H9 (cell line): Measurements from ENCODE around the gene LRCH4. TPM values are rescaled to one million over a fixed set of nuclear protein-coding genes. Genes with fewer than 3 reads are reported as not detected.
A peak's percentile ranks its signal among the peaks of the same experiment; 100 is the strongest.

Experiments
- DNase-seq: peaks from one replicate; pipeline ENCODE4 v3.0.0-alpha.2; 2017
- H2AFZ ChIP-seq: one replicate; pipeline ENCODE4 v1.6.1; 2013; ENCODE audit warnings: mild to moderate bottlenecking, low read length, control low read depth, moderate library complexity
- H2AK5ac ChIP-seq: 2 replicates; pipeline ENCODE4 v1.6.1; 2013; ENCODE audit warnings: low read length, control low read depth, mixed read lengths; ENCODE audit not compliant: insufficient read length
- H2BK120ac ChIP-seq: one replicate; pipeline ENCODE4 v1.6.1; 2013; ENCODE audit warnings: low read depth, mild to moderate bottlenecking, low read length, control low read depth, inconsistent platforms; ENCODE audit not compliant: poor library complexity, severe bottlenecking
- H2BK12ac ChIP-seq: 2 replicates; pipeline ENCODE4 v1.6.1; 2013; ENCODE audit warnings: low read length, control low read depth, mixed read lengths, low read depth; ENCODE audit not compliant: insufficient read length
- H2BK15ac ChIP-seq: 2 replicates; pipeline ENCODE4 v1.6.1; 2013; ENCODE audit warnings: low read depth, low read length, control low read depth
- H2BK20ac ChIP-seq: one replicate; pipeline ENCODE4 v1.6.1; 2013; ENCODE audit warnings: low read depth, mild to moderate bottlenecking, low read length, control low read depth, inconsistent platforms; ENCODE audit not compliant: poor library complexity, severe bottlenecking
- H2BK5ac ChIP-seq: 2 replicates; pipeline ENCODE4 v1.6.1; 2013; ENCODE audit warnings: low read length, control low read depth, mixed read lengths; ENCODE audit not compliant: insufficient read length
- H3K14ac ChIP-seq: 2 replicates; pipeline ENCODE4 v1.6.1; 2013; ENCODE audit warnings: low read length, control low read depth; ENCODE audit not compliant: insufficient read depth
- H3K18ac ChIP-seq: 2 replicates; pipeline ENCODE4 v1.6.1; 2013; ENCODE audit warnings: low read depth, mild to moderate bottlenecking, mixed read lengths, low read length, control low read depth; ENCODE audit not compliant: insufficient read length
- H3K23ac ChIP-seq: 2 replicates; pipeline ENCODE4 v1.6.1; 2013; ENCODE audit warnings: low read length, control low read depth, mixed read lengths, low read depth; ENCODE audit not compliant: insufficient read length
- H3K23me2 ChIP-seq: 2 replicates; pipeline ENCODE4 v1.6.1; 2013; ENCODE audit warnings: low read depth, mild to moderate bottlenecking, mixed read lengths, low read length, control low read depth; ENCODE audit not compliant: insufficient read length, poor library complexity, severe bottlenecking
- H3K27ac ChIP-seq: 2 replicates; pipeline ENCODE4 v1.5.1; 2013; ENCODE audit warnings: low read length, control low read depth, mixed read lengths, low read depth; ENCODE audit not compliant: insufficient read length
- H3K27me3 ChIP-seq: 2 replicates; pipeline ENCODE4 v1.6.1; 2013; ENCODE audit warnings: low read length, control low read depth, inconsistent platforms; ENCODE audit not compliant: insufficient read depth
- H3K4ac ChIP-seq: 2 replicates; pipeline ENCODE4 v1.6.1; 2013; ENCODE audit warnings: low read depth, mild to moderate bottlenecking, control low read depth, inconsistent platforms, low read length, moderate library complexity
- H3K4me1 ChIP-seq: 2 replicates; pipeline ENCODE4 v1.6.1; 2013; ENCODE audit warnings: low read length, control low read depth, inconsistent platforms; ENCODE audit not compliant: insufficient read depth
- H3K4me2 ChIP-seq: 2 replicates; pipeline ENCODE4 v1.6.1; 2013; ENCODE audit warnings: low read length, control low read depth, mixed read lengths; ENCODE audit not compliant: insufficient read length, insufficient read depth
- H3K56ac ChIP-seq: 2 replicates; pipeline ENCODE4 v1.6.1; 2013; ENCODE audit warnings: low read depth, mild to moderate bottlenecking, mixed read lengths, low read length, control low read depth; ENCODE audit not compliant: insufficient read length
- H3K79me1 ChIP-seq: 2 replicates; pipeline ENCODE4 v1.6.1; 2013; ENCODE audit warnings: low read depth, mild to moderate bottlenecking, moderate library complexity, low read length, control low read depth, inconsistent platforms; ENCODE audit not compliant: insufficient read depth, poor library complexity, severe bottlenecking
- H3K79me2 ChIP-seq: 2 replicates; pipeline ENCODE4 v1.6.1; 2013; ENCODE audit warnings: low read length, control low read depth, inconsistent platforms; ENCODE audit not compliant: insufficient read depth
- H3K9ac ChIP-seq: 2 replicates; pipeline ENCODE4 v1.6.1; 2013; ENCODE audit warnings: low read length, control low read depth, mixed read lengths; ENCODE audit not compliant: insufficient read length; ENCODE audit errors: extremely low read depth
- H3K9me3 ChIP-seq: one replicate; pipeline ENCODE4 v1.6.1; 2013; ENCODE audit warnings: low read depth, low read length, inconsistent platforms; ENCODE audit not compliant: control insufficient read depth
- H3T11ph ChIP-seq: one replicate; pipeline ENCODE4 v1.6.1; 2013; ENCODE audit warnings: mild to moderate bottlenecking, low read length, control low read depth, inconsistent platforms
- H4K20me1 ChIP-seq: one replicate; pipeline ENCODE4 v1.6.1; 2013; ENCODE audit not compliant: control insufficient read depth, insufficient read length, insufficient read depth
- H4K5ac ChIP-seq: 2 replicates; pipeline ENCODE4 v1.6.1; 2013; ENCODE audit warnings: low read depth, mild to moderate bottlenecking, mixed read lengths, low read length, control low read depth; ENCODE audit not compliant: insufficient read length
- H4K8ac ChIP-seq: replicated peaks from 2 replicates; pipeline ENCODE4 v1.6.1; 2013; ENCODE audit warnings: low read length, control low read depth, mixed read lengths, low read depth; ENCODE audit not compliant: insufficient read length
- H4K91ac ChIP-seq: 2 replicates; pipeline ENCODE4 v1.6.1; 2013; ENCODE audit warnings: low read depth, mild to moderate bottlenecking, moderate library complexity, mixed read lengths, low read length, control low read depth; ENCODE audit not compliant: insufficient read length
- H3K27ac Mint-ChIP-seq, 3 experiments: 2 replicates in 2 of 3; 3 replicates in 1 of 3; pipeline ENCODE4 v1.8.0; 2020 to 2021; ENCODE audit warnings: mixed read lengths in 3 of 3, mild to moderate bottlenecking in 1 of 3, moderate library complexity in 1 of 3
- H3K27me3 Mint-ChIP-seq: 2 replicates; pipeline ENCODE4 v1.8.0; 2021; ENCODE audit warnings: low read depth, mild to moderate bottlenecking, moderate library complexity, mixed read lengths
- H3K36me3 Mint-ChIP-seq, 3 experiments: 2 replicates in 2 of 3; 3 replicates in 1 of 3; pipeline ENCODE4 v1.8.0; 2020 to 2021; ENCODE audit warnings: low read depth in 3 of 3, mixed read lengths in 3 of 3; ENCODE audit not compliant: insufficient read depth in 1 of 3
- H3K4me1 Mint-ChIP-seq, 2 experiments: 2 replicates each; pipeline ENCODE4 v1.8.0; 2020; ENCODE audit warnings: mixed read lengths in 2 of 2
- H3K4me3 Mint-ChIP-seq, 2 experiments: 2 replicates in 1 of 2; 3 replicates in 1 of 2; pipeline ENCODE4 v1.8.0; 2020 to 2021; ENCODE audit warnings: mild to moderate bottlenecking in 2 of 2, mixed read lengths in 2 of 2, moderate library complexity in 1 of 2
- H3K9me3 Mint-ChIP-seq, 2 experiments: 2 replicates in 1 of 2; 3 replicates in 1 of 2; pipeline ENCODE4 v1.8.0; 2020; ENCODE audit warnings: mild to moderate bottlenecking in 2 of 2, mixed read lengths in 2 of 2, moderate library complexity in 1 of 2
- WGBS: extraction: QIAGEN DNeasy Blood & Tissue Kit; methylation state at CpG from one replicate; pipeline ENCODE4 v1.1.7; 2013; ENCODE audit warnings: missing lambda C conversion rate, low lambda C conversion rate, mixed read lengths; ENCODE audit not compliant: insufficient read length; ENCODE audit errors: extremely low coverage; 5-methylcytosine and 5-hydroxymethylcytosine counted together
- total RNA-seq: library from RNA; stranded (reverse); gene quantifications from 2 replicates; pipeline ENCODE4 v1.2.1, GENCODE V29; 2021
- TF ChIP-seq, protein P1 (sequence below): fragments of 200-600 bp; sonication (generic); conservative IDR thresholded peaks from 3 replicates; pipeline ENCODE4 v1.8.0; 2021; ENCODE audit warnings: antibody characterized with exemption, mild to moderate bottlenecking

Gene LRCH4
- total RNA-seq, 1 experiment from 2014 or later = 39.1 TPM

DNA sequence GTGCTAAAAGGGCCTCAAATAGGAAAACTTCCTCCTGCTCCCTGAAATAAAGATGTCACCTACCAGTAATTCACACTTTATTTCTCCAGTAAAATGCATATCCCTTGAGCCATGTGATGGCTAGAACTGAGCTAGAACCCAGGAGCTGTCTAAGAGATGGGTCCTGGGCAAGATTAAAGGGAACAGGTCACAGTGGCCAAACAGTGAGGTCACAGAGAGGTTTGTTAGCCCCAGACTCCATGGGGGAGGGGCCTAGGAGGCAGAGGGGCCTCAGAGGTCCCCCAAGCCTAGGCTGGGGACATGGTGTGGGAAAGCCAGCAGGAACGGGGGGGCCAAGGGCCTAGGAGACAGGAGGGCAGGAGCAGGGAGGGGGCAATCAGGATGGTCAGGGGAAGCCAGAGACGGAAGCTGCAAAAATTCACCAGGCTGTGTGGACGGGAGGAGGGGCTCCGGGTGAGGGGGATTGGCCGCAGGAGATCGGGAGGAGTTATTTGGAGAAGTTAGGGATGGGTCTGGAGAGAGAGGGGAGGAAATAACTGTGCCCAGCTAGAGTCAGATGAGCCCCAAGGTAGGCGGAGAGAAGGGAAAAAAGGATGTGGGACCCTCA, 3.5 kb upstream of the LRCH4 start:
- peaks cover 24 to 30% of the 10 kb centered on the region in 2 experiments for H3K4me1 Mint-ChIP-seq
- Histone ChIP-seq H2BK120ac (no peak overlapping the region), H3K9ac (no peak overlapping the region), H2AK5ac (no peak overlapping the region), H3K23ac (no peak overlapping the region), H2BK5ac (no peak overlapping the region), H2BK15ac (no peak overlapping the region), H3K4me1 (peaks cover 3% of the 10 kb centered on the region; the same call in 1 of the 2 replicates), H3K79me2 (no peaks in the 10 kb centered on the region), H2BK20ac (no peak overlapping the region), H3K79me1 (no peaks in the 10 kb centered on the region), H3K4ac (no peak overlapping the region), H2BK12ac (no peak overlapping the region), H3K9me3 (no peaks in the 10 kb centered on the region), H4K20me1 (no peaks in the 10 kb centered on the region), H3K56ac (no peak overlapping the region), H4K8ac (no peak overlapping the region), H3K18ac (no peak overlapping the region), H4K5ac (no peak overlapping the region), H3T11ph (no peak overlapping the region), H3K27me3 (no peaks in the 10 kb centered on the region), H3K23me2 (peaks cover 4% of the 10 kb centered on the region), H4K91ac (no peak overlapping the region), H2AFZ (no peak overlapping the region), H3K14ac (peak overlapping the region; percentile 16; the same call in 1 of the 2 replicates), H3K4me2 (peak overlapping the region; percentile 29), H3K27ac (no peak overlapping the region)
- H3K4me3 Mint-ChIP-seq = peak overlapping the region; percentile 5 to 28; a peak in 4 of 5 replicates
- peaks cover 0 to 9% (median 0%) of the 10 kb centered on the region in 3 experiments; a peak in 1 of 7 replicates for H3K36me3 Mint-ChIP-seq
- DNase-seq = peak; percentile 52
- H3K27me3 Mint-ChIP-seq = peaks cover 40% of the 10 kb centered on the region
- no peaks in the 10 kb centered on the region for H3K9me3 Mint-ChIP-seq
- WGBS = no CpG with 5 or more reads among the region's 7 CpGs
- TF ChIP-seq, protein P1, sequence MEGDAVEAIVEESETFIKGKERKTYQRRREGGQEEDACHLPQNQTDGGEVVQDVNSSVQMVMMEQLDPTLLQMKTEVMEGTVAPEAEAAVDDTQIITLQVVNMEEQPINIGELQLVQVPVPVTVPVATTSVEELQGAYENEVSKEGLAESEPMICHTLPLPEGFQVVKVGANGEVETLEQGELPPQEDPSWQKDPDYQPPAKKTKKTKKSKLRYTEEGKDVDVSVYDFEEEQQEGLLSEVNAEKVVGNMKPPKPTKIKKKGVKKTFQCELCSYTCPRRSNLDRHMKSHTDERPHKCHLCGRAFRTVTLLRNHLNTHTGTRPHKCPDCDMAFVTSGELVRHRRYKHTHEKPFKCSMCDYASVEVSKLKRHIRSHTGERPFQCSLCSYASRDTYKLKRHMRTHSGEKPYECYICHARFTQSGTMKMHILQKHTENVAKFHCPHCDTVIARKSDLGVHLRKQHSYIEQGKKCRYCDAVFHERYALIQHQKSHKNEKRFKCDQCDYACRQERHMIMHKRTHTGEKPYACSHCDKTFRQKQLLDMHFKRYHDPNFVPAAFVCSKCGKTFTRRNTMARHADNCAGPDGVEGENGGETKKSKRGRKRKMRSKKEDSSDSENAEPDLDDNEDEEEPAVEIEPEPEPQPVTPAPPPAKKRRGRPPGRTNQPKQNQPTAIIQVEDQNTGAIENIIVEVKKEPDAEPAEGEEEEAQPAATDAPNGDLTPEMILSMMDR = no peak
- no peak overlapping the region; a peak in 1 of 7 replicates for H3K27ac Mint-ChIP-seq
